HL-60/S4 treated with phorbol 12-myristate 13-acetate at 8.2 ng/mL for 4 days and 3 days (cell line): Measurements from ENCODE around the gene COX4I1.
"Not testable (repeated sequence)": the region's sequence is repeated elsewhere in the genome, so short reads cannot be mapped to it uniquely, and the experiment has no call there.

Source experiments
- in situ Hi-C: fragments of 300-500 bp; cut with MboI; formaldehyde crosslinking; loops from 2 replicates; pipeline ENCODE4 v1.15.0; 2022; ENCODE audit warnings: low sequenced_read_pairs

Gene COX4I1

DNA sequence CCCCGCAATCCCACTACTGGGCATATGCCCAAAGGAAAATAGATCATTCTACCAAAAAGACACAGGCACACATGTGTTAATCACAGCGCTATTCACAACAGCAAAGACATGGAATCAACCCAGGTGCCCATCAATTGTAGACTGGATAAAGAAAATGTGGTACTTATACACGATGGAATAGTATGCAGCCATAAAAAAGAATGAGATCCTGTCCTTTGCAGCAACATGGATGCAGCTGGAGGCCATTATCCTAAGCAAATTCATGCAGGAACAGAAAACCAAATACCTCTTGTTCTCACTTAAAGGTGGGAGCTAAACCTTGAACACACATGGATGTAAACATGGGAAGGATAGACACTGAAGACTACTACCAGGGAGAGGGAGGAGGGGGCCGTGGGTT lies 38.2 kb downstream of the COX4I1 start:
- in situ Hi-C loops = not testable (repeated sequence)

DNA sequence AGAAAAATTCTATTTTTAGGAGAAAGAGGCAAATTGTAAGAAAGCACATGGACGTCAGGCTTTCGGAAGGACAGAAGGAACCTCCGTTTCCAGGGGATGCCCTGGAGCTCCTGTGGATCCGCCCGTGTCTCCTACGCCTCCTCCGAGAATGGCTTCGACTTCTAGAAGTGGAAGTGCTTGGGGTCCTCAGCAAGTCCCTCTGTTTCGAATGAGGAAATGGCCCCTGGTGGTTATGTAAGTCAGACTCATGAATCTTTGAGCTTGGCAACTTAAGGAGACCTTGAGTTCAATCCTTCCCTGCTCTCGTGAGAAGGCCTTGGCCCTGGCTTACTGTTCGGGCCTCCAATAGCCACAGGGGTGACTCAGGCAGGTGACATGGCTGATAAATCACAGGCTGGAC lies 38.9 kb downstream of the COX4I1 start:
- in situ Hi-C loops = no loop called here

DNA sequence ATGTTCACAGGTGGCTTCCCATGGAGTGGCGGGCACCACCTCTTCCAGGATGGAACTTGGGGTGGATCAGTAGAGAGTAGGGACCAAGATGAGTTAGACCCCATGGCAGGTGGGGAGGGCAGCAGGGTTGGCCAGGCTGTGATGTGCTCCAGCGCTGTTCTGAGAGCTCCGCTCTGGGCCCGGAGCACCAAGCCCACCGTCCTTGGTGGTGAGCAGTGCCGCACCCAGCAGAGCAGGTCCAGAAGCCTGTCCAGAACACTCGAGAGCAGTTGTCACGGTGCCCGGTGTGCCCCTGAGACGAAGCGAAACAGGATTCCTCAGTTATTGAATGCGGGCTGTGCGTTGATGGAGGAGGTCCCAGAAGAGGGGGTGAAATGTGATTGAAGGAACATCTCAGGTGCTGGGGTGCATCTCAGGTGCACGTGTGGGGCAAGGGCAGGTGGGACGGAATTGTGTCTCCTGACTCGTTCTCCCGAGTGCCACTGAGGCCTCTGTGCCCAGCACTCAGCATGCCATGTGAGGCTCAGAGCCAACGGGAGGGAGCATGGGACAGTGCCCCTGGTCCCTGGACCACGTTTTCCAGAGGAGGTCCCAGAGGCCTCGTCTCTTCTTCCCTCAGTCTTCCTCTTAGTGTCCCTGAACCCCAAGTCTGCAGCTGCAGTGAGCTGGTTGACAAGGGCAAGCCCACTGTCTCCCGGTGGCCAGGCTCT lies 39.5 kb downstream of the COX4I1 start:
- in situ Hi-C loops = no loop called here

DNA sequence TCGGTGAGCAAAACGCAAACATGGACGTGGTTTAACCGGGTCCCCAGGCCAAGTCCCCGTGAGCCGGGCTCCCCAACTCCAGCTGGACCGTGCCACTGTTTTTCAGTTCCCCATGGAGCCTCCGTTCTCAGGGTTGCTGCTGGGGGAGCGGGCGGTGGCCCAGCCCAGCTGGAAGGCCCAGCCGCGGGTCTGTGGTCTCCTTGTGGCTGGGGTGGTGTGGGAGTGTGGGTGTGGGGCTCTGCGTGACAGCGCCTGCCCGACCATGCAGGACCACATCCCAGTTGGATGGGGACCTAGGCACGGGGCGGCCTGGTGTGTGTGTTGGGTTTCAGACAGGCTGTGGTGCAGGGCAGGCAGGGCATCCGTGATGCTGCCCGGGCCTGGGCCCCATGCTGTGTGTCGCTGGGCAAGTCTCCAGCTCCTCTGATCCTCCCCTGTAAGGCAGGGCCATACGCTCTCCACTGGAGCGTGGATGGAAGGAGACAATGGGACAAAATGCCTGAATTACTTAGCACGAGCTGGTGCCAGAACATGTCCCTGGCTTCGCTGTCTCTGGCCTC lies 40.3 kb downstream of the COX4I1 start:
- in situ Hi-C loops = no loop called here

DNA sequence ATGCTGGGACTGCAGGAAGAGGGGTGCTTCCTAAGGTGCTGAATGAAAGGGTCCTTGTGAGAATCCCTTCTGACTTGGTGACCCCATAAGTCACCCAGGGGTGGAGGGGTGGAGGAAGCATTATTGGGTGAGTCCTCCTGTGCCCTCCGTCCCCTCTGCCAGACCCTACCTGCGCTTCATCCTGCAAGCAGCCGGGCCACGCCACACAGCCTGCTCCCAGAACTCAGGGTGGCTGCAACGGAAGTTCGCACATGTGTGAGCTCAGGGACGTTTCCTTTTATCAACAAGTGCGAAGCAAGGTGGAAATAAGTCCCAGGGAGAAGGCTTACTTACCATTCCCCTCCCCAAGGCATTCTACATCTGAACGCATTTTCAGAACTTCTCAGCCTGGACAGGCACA lies 40.9 kb downstream of the COX4I1 start:
- in situ Hi-C loops = no loop called here

DNA sequence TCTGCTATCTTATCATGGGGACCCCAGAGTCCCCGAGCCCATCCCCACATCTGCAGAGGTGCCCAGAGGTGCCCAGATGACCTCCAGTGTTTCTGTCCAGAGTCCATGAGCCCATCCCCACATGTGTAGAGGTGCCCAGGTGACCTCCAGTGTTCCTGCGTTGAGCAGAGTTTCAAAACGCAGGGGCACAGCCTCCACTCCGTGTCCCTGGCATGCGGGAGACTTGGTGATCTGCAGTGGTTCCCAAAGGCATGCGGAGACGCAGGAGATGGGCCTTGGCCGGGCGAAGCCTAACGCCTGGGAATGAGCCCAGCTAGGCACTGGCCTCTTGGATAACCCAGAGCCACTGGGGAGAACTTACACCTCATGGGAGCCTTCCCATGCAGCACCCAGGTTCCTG lies 41.3 kb downstream of the COX4I1 start:
- in situ Hi-C loops = no loop called here

DNA sequence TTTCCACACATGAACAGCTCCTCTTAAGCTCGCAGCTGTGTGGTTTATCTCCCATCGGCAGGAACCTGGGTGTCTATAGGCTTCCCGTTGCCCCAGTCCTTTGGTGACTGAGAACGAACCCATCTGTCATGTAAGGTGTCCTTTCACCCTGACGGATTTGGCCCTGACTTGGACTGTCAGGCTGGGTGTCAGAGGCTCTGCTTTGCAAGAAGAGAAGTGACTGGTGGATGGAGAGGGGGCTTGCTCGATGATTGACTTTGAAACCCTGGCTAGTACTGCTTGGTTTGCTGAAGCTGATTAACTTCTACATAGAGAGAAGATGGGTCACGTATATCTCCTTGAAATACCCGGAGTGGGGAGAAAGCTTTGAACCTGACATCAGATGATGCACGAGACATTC lies 42.9 kb downstream of the COX4I1 start:
- in situ Hi-C loops = no loop called here

DNA sequence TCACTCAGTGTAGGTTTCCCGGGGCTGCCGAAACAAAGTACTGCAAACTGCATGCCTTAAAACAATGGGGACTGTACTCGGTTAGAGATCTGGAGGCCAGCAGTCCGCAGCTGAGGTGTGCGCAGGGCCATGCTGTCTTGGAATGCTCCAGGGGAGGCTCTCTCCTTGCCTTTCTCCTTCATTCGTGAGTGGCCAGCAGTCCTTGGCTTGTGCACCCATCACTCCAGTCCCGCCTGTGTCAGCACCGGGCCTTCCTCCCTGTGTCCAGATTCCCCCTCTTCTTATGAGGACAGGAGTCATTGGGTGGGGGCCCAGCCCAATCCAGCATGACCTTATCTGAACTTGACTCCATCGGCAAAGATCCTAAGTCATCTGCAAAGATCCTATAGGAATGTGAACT lies 43.4 kb downstream of the COX4I1 start:
- in situ Hi-C loops = no loop called here

DNA sequence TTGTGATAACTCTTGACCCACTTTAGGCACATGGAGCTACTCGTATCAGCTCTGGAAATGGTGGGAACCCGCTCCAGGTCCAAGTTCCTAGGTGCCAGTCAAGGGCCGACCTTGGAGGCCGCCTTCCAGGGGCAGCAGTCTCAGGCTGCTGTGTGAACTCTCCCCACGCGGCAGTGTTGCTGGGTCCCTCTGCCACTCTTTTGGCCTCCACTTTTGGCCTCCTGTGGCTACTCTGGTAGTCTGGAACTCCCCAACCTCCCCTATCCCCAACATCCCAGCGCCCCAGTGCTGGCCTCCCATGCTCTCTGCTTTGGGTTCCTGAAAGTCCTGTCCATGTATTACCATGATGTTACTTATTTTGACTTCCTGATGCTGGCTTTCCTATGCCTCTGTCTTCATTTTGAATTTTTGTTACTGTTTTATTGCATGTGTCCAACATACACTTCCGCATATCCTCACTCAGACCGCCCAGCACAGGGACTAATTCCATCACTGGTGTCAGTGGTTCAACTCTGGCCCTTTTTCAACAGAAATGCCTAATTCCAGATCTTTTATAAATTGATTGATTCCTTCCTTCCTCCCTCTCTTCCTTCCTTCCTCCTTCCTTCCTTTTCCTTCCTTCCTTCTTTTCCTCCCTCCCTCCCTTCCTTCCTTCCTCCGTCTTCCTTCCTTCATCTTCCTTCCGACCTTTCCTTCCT lies 44.1 kb downstream of the COX4I1 start:
- in situ Hi-C loops = no loop called here

DNA sequence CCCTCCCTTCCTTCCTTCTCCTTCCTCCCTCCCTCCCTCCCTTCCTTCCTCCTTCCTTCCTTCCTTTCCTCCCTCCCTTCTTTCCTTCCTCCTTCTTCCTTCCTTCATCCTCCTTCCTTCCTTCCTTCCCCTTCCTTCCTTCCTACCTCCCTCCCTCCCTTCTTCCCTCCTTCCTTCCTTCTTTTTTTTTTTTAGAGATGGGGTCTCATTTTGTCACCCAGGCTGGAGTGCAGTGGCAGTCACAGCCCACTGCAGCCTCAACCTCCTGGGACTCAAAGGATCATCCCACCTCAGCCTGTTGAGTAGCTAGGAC lies 44.6 kb downstream of the COX4I1 start:
- in situ Hi-C loops = no loop called here

DNA sequence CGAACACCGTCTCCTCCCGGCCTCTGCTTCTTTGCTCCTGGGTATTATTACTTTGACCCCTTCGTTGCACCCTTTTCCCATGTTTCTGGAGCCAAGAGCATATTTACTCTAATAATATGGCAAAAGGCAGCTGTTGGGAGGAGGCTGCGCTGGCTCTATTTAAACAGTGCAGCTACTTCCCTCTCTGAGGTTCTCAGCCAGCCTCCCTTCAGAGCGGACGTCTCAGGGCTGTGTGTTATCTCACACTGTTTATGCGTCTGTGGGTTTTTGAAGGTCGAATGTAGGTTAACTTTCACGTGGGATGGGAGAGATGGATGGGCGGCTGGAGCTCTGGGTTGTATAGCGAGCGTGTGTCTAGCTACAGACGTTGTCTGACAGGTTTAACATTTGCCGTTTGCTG lies 45.3 kb downstream of the COX4I1 start:
- in situ Hi-C loops = no loop called here

DNA sequence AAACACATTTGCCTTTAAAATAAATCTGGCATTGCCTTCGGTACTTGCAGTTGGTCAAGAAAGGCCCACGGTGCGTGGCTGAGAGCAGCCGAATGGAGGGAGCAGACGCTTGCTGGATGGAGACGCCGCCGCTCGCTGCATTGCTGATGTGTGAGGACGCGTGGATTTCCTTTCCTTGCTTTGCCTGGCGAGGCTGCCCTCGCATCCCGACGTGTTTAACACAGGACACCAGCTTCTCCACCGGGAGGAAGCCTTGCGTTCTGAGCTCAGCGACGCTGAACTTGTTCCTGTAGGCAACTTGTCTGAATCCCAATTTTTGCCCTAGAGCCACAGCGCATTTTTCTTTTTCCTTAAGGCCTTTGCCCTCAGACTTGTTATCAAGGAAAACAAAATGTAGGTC lies 45.8 kb downstream of the COX4I1 start:
- in situ Hi-C loops = no loop called here

DNA sequence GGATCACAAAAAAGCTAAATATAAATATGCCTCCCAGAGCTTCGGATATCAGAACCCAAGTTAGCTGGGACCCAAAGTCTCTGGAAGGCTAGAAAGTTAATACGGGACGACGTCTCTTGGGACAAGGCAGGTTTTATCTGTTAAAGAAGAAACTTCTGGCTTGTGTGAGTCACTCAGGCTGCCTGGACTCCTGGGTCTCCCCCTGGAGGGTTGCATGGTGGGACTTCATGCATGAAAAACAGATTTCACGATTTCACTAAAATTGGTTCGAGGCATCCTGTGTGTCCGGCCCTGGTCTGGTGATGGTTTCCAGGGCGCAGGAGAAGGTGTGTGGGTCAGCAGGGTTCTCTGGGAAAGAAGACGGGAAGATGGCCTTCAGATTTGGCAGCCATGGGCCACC lies 47.0 kb downstream of the COX4I1 start:
- in situ Hi-C loops = no loop called here

DNA sequence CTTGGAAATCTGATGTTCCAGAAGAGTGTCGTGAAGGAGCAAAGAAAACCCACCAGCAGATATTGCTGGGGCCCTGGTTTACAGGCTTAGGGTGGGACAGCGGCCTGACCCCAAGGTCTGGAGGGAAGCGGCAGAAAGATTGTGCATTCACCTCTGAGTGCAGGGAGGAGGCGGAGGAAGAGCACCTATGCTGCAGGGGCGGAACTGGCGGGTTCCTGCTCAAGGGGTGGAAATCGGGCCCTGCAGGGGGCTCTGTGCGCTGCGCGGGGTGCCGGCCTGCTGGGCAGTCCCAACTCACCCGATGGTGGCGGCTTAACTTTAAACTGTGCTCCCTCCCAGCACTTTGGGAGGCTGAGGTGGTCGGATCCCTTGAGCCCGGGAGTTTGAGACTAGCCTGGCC lies 47.5 kb downstream of the COX4I1 start:
- in situ Hi-C loops = no loop called here

DNA sequence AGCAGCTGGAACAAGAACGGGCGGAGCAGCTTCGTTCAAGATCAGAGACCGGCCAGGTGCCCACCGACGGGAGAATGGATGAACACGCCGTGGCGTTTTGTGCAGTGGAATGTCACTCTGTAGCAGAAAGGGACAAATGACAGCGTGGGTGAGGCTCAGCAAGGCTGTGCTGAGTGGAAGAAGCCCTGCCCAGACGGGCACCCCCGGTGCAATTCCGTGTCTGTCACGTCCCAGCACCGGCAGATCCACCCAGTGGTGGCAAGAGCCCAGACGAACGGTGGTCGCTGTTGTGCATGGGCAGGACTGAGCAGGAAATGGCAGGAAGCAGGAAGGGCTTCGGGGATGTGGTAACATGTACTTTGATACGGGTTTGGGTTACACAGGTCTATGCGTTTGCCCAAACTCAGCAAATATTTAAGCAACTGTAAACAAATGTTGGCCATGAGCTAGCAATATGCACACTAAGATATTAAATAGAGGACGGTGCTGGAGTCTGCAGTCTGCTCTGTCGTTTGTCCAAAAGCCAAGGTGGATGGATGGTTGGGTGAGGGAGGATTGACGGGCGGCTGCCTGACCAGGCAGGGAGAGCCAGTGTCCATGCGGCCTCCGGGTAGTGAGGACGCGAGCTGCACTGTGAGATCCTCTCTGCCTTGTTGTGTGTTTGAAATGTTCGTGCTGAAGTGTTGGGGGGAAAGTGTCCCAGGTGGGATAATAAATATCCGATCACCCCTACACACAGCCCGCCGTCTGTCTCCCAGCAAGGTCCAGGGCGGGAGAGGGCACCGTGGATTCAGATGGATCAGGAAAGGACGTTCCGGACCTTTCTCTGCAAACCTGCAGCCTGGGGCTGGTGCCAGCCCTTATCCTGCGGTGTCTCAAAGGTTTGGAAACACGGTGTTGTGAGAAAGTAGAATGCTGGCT lies 48.4 kb downstream of the COX4I1 start:
- in situ Hi-C loops = no loop called here

DNA sequence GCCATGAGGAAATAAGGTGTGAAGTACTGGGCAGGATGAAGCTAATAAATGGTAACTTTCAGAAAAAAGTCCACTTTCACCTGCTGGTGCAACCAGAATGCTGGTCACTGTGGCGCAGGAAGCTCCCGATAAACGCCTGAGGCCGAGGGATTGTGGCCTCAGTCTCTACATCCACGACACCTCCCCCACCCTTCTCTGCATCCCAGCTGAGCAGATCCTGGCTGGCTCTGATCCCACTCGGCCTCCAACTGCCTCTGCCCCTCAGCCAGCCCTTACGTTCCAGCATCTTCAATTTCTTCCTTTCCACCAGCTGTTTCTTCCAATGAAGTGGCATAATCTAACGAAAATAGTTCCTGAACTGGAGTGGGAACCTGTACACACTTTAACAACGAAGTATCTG lies 49.5 kb downstream of the COX4I1 start:
- in situ Hi-C loops = no loop called here

DNA sequence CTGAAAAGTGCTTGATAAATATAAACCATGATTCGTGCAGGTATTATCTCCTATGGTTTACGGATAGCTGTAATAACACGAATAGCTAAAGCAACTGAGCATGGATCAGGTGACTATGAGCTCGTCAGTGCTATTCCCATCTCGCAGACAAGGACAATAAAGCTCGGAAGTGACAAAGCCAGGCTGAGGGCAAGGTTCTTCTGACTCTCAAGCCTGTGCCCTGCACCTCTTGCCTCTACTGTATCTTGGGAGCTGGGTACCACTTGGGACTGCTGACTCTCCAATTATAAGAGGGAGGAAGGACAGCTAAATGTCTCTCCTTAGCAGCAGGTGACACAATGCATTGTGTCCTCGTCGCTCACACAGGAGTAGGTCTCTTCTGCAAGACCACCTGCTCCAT lies 49.9 kb downstream of the COX4I1 start:
- in situ Hi-C loops = no loop called here

DNA sequence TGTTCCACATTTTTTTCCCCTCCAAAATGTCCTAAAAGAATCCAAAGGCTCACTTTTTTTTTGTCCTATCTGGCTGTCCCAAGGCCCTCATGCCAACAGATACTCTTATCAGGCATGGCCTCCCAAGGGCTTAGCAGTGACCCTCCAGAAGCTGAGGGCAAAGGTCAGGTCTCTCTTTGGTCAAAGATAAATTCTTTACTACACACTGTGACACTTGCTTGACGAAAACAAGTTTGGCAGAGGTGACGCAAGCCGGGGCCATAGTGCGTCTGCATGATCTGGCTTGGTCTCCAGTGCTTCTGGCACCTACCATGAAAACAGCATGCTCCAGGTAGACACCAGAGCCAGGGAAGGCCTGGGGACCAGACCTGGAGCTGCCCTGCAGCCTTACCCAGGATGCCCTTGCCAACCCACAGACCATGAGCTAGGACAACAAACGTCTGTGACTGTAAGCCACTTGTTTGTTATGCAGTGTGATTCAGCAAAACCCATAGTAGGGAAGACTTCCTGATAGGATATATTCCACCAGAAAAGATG lies 50.9 kb downstream of the COX4I1 start:
- in situ Hi-C loops = no loop called here

DNA sequence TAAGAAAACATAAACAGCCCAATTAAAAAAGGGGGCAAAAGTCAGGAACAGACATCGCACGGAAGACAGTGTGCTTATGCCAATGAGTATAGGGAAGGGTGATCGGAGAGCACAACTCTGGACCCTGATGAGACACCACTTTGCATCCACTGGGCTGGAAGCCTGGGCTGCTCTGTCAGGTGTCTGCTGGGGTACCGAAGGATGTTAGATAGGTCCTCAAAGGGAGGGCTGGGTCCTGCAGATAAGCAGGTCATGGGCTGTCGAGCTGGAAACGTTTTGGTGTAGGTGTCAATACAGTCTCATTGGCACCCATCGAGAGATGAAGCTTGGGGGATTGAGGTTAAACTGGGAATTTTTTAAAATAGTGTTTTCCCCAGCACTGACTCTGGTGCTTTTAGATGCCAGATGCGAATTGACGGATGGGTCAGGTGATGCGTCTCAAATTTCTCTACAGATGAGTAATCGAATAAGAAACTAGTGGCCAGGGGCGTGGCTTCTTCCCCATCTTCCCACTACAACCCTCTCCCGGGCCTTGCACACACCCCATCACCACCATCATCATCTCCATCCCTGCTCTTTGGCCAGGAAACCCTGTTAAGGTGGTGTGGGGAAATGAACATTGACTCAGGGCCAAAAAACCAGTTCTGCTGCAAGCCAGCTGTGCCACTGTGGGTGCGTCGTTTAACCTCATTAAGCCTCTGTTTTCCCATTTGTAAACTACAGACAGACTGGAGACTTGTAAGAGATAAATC lies 51.7 kb downstream of the COX4I1 start:
- in situ Hi-C loops = no loop called here
